Neural crest cell (in vitro differentiated cells): ENCODE data around the gene DNER. TPM values are rescaled to one million over a fixed set of nuclear protein-coding genes. Genes with fewer than 3 reads are reported as not detected.
"Not testable (repeated sequence)": the region's sequence is repeated elsewhere in the genome, so short reads cannot be mapped to it uniquely, and the experiment has no call there.

Experiments
- DNase-seq: peaks from one replicate; pipeline ENCODE4 v3.0.0; 2021; ENCODE audit warnings: low read depth, mixed read lengths, low spot score
- H3K27ac Mint-ChIP-seq: one replicate; pipeline ENCODE4 v1.8.0; 2021; ENCODE audit warnings: mild to moderate bottlenecking, mixed read lengths; ENCODE audit not compliant: unreplicated experiment
- H3K27me3 Mint-ChIP-seq: 2 replicates; pipeline ENCODE4 v1.8.0; 2021; ENCODE audit warnings: low read depth, mild to moderate bottlenecking, mixed read lengths
- H3K36me3 Mint-ChIP-seq: 2 replicates; pipeline ENCODE4 v1.8.0; 2021; ENCODE audit warnings: low read depth, mild to moderate bottlenecking, mixed read lengths
- H3K4me1 Mint-ChIP-seq: 2 replicates; pipeline ENCODE4 v1.8.0; 2021; ENCODE audit warnings: mixed read lengths
- H3K4me3 Mint-ChIP-seq: one replicate; pipeline ENCODE4 v1.8.0; 2021; ENCODE audit warnings: mild to moderate bottlenecking, mixed read lengths
- H3K9me3 Mint-ChIP-seq: 2 replicates; pipeline ENCODE4 v1.8.0; 2021; ENCODE audit warnings: mixed read lengths
- CTCF ChIP-seq: fragments of 200-600 bp; sonication (generic); conservative IDR thresholded peaks from 2 replicates; pipeline ENCODE4 v1.5.0; 2021; ENCODE audit warnings: antibody characterized with exemption, mild to moderate bottlenecking
- total RNA-seq: library from RNA; stranded (reverse); gene quantifications from 2 replicates; pipeline ENCODE4 v1.2.1, GENCODE V29; 2021

DNER gene
- total RNA-seq, 1 donor from 2014 or later = 4.1 TPM

- Mint-ChIP-seq H3K36me3 (no peaks in the 10 kb centered on the region), H3K4me1 (no peaks in the 10 kb centered on the region)
- no peak for TF ChIP-seq CTCF
Observed at GRCh38 chr2:229731916-229732315, 17.6 kb upstream of the DNER start.

GRCh38 chr2:229731363-229731762 lies 17.0 kb upstream of the DNER start:
- DNase-seq = no peak
- Mint-ChIP-seq H3K9me3 (no peaks in the 10 kb centered on the region), H3K36me3 (no peaks in the 10 kb centered on the region), H3K4me1 (no peaks in the 10 kb centered on the region), H3K4me3 (no peak overlapping the region), H3K27ac (no peak overlapping the region), H3K27me3 (peaks cover 5% of the 10 kb centered on the region)
- TF ChIP-seq CTCF = no peak

More at GRCh38 chr2:229731916-229732315, 17.6 kb upstream of the DNER start:
- no peak overlapping the region for H3K27ac Mint-ChIP-seq
- peaks cover 2% of the 10 kb centered on the region for H3K9me3 Mint-ChIP-seq
- no peak for DNase-seq
- H3K27me3 Mint-ChIP-seq = peaks cover 5% of the 10 kb centered on the region
- H3K4me3 Mint-ChIP-seq = no peak overlapping the region

- no peaks in the 10 kb centered on the region for H3K36me3 Mint-ChIP-seq
- DNase-seq = no peak
- peaks cover 19% of the 10 kb centered on the region for H3K27me3 Mint-ChIP-seq
- no peak for TF ChIP-seq CTCF
- no peak overlapping the region for H3K27ac Mint-ChIP-seq
- no peak overlapping the region for H3K4me3 Mint-ChIP-seq
- no peaks in the 10 kb centered on the region for H3K9me3 Mint-ChIP-seq
- no peaks in the 10 kb centered on the region for H3K4me1 Mint-ChIP-seq
Observed at GRCh38 chr2:229728370-229728769, 14.0 kb upstream of the DNER start.

GRCh38 chr2:229726643-229727042 lies 12.3 kb upstream of the DNER start:
- TF ChIP-seq CTCF = no peak
- Mint-ChIP-seq H3K4me3 (no peak overlapping the region), H3K36me3 (no peaks in the 10 kb centered on the region)

GRCh38 chr2:229725716-229726574 lies 11.6 kb upstream of the DNER start:
- no peak overlapping the region for H3K27ac Mint-ChIP-seq
- no peak for DNase-seq
- H3K4me1 Mint-ChIP-seq = no peaks in the 10 kb centered on the region
- no peaks in the 10 kb centered on the region for H3K36me3 Mint-ChIP-seq
- no peak for TF ChIP-seq CTCF
- H3K9me3 Mint-ChIP-seq = no peaks in the 10 kb centered on the region
- peaks cover 29% of the 10 kb centered on the region for H3K27me3 Mint-ChIP-seq
- H3K4me3 Mint-ChIP-seq = no peak overlapping the region

More at GRCh38 chr2:229726643-229727042, 12.3 kb upstream of the DNER start:
- no peaks in the 10 kb centered on the region for H3K9me3 Mint-ChIP-seq
- no peak for DNase-seq
- no peak overlapping the region for H3K27ac Mint-ChIP-seq
- H3K27me3 Mint-ChIP-seq = peaks cover 29% of the 10 kb centered on the region
- no peaks in the 10 kb centered on the region for H3K4me1 Mint-ChIP-seq

- H3K4me1 Mint-ChIP-seq, H3K36me3 Mint-ChIP-seq, H3K4me3 Mint-ChIP-seq, H3K27ac Mint-ChIP-seq, DNase-seq, H3K9me3 Mint-ChIP-seq: not testable (repeated sequence)
- peaks cover 48% of the 10 kb centered on the region for H3K27me3 Mint-ChIP-seq
Observed at GRCh38 chr2:229723192-229723591, 8.8 kb upstream of the DNER start.
